ENCODE measurements around the gene ALG6. TPM values are rescaled to one million over a fixed set of nuclear protein-coding genes. Genes with fewer than 3 reads are reported as not detected.

The ALG6 gene
- total and polyA plus RNA-seq, 3 donors from 2014 or later = 7.8 to 10.0 (median 9.9) TPM

- Histone ChIP-seq H3K27ac (no peak overlapping the region), H3K27me3 (no peaks in the 10 kb centered on the region), H3K4me1 (no peaks in the 10 kb centered on the region), H3K9me3 (no peaks in the 10 kb centered on the region), H3K36me3 (ENCODE audit: low read depth, missing control alignments) (no peaks in the 10 kb centered on the region), H3K4me3 (no peak overlapping the region)
- DNase-seq = no peak
- TF ChIP-seq CTCF (IDR thresholded peaks at IDR 0.05) = no peak
- TF ChIP-seq POLR2A (IDR thresholded peaks at IDR 0.05) = no peak
- intact Hi-C loops (cut with DNase I; ENCODE audit: low total_unique reads) = no loop called here
Observed at GRCh38 chr1:63429281-63429680, 61.9 kb downstream of the ALG6 start.

DNA sequence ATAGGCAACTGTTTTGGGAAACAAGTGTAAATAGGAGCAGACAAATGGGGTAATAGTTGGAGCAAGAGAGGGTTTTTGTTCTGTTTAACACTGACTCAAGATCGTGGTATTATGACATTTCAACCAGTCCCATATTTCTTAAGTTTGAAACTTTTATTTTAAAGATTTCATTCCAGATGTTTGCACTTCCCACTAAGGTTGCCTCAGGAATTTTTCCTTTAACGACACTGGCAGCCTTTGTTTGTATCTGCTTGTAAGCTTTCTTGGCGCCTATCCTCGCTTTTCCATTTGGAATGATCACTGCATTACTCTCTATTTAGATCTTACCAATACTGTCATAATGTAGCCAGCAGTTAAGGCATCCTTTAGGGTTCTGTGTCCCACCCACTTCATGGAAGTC, 67.7 kb downstream of the ALG6 start:
- H3K9me3 ChIP-seq = no peaks in the 10 kb centered on the region
- TF ChIP-seq CTCF (IDR thresholded peaks at IDR 0.05) (no peak), POLR2A (IDR thresholded peaks at IDR 0.05) (no peak)
- no peaks in the 10 kb centered on the region for H3K4me1 ChIP-seq
- intact Hi-C loops (cut with DNase I; ENCODE audit: low total_unique reads) = no loop called here
- H3K27me3 ChIP-seq = no peaks in the 10 kb centered on the region
- H3K4me3 ChIP-seq = no peak overlapping the region
- DNase-seq = no peak
- no peak overlapping the region for H3K27ac ChIP-seq
- H3K36me3 ChIP-seq (ENCODE audit: low read depth, missing control alignments) = no peaks in the 10 kb centered on the region
- WGBS, 2 donors = 70 to 73% methylated on average over 4 of the region's 4 CpGs

GRCh38 chr1:63442141-63442475, 74.7 kb downstream of the ALG6 start:
- Histone ChIP-seq H3K36me3 (ENCODE audit: low read depth, missing control alignments) (no peaks in the 10 kb centered on the region), H3K27ac (no peak overlapping the region), H3K4me3 (no peak overlapping the region), H3K9me3 (no peaks in the 10 kb centered on the region), H3K27me3 (no peaks in the 10 kb centered on the region), H3K4me1 (no peaks in the 10 kb centered on the region)
- TF ChIP-seq CTCF (IDR thresholded peaks at IDR 0.05) = no peak
- TF ChIP-seq POLR2A (IDR thresholded peaks at IDR 0.05) = no peak
- no peak for DNase-seq
- intact Hi-C loops (cut with DNase I; ENCODE audit: low total_unique reads) = no loop called here

- Histone ChIP-seq H3K36me3 (ENCODE audit: low read depth, missing control alignments) (no peaks in the 10 kb centered on the region), H3K4me3 (no peak overlapping the region), H3K27ac (no peak overlapping the region), H3K4me1 (no peaks in the 10 kb centered on the region), H3K9me3 (no peaks in the 10 kb centered on the region), H3K27me3 (no peaks in the 10 kb centered on the region)
- TF ChIP-seq POLR2A (IDR thresholded peaks at IDR 0.05) = no peak
- TF ChIP-seq CTCF (IDR thresholded peaks at IDR 0.05) = no peak
- intact Hi-C loops (cut with DNase I; ENCODE audit: low total_unique reads) = no loop called here
- WGBS, 2 donors = 90 to 93% methylated on average over 3 of the region's 3 CpGs
- no peak for DNase-seq
Observed at GRCh38 chr1:63448731-63449246, 81.4 kb downstream of the ALG6 start.

DNA sequence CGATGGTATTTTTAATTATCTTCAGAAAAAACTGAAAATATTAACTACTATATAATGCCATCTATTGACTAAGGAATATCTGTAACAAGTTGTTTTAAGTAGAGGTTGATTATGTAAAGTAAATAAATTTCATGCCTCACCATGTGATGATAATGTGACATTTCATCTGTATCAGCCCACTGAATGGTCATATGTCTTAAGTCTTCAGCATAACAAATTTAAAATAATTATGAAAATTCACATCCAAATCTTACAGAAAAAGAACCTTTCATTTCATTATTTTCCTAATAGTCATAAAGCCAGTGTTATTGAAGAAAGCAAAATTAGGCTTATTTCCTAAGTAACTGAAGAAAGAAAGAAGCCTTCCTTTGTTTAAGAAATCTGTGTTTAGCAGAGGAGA, 83.0 kb downstream of the ALG6 start:
- TF ChIP-seq CTCF (IDR thresholded peaks at IDR 0.05) (no peak), POLR2A (IDR thresholded peaks at IDR 0.05) (no peak)
- Histone ChIP-seq H3K27ac (no peak overlapping the region), H3K9me3 (no peaks in the 10 kb centered on the region), H3K27me3 (no peaks in the 10 kb centered on the region), H3K4me3 (no peak overlapping the region), H3K4me1 (no peaks in the 10 kb centered on the region), H3K36me3 (ENCODE audit: low read depth, missing control alignments) (no peaks in the 10 kb centered on the region)
- WGBS, 2 donors = 79 to 80% methylated on average over 1 of the region's 1 CpG
- DNase-seq = no peak
- intact Hi-C loops (cut with DNase I; ENCODE audit: low total_unique reads) = no loop called here
